Spleen (tissue), 7 donors: Measurements from ENCODE around the gene EFR3B.

Source experiments
- POLR2A ChIP-seq, 3 donors: fragments of 450-650 bp; IDR thresholded peaks; one replicate each; pipeline ENCODE4 v1.5.1; 2017; ENCODE audit warnings: antibody characterized with exemption in 3 of 3, mild to moderate bottlenecking in 1 of 3
- TF ChIP-seq, protein P1 (sequence below), 11 experiments: fragments of 200-600 bp in 7 of 11; fragments of 450-650 bp in 4 of 11; sonication (generic) in 4 of 11; IDR thresholded peaks in 8 of 11; conservative IDR thresholded peaks in 3 of 11; 1 replicate in 7 of 11; 2 replicates in 4 of 11; pipeline versions ENCODE4 v1.4.0 to v1.8.0; 2016 to 2021; ENCODE audit warnings: antibody characterized with exemption in 11 of 11, inconsistent platforms in 4 of 11, mild to moderate bottlenecking in 1 of 11
- donor health status: DM: no; HTN: no; CAD: no; lungs with moderate emphysema.
- donor health status: DM: no; HTN: no; CAD: no.
- donor health status: DM: no; HTN: no; CAD: no.

GRCh38 chr2:25014631-25015030, 27.2 kb upstream of the EFR3B start:
- TF ChIP-seq, protein P1, sequence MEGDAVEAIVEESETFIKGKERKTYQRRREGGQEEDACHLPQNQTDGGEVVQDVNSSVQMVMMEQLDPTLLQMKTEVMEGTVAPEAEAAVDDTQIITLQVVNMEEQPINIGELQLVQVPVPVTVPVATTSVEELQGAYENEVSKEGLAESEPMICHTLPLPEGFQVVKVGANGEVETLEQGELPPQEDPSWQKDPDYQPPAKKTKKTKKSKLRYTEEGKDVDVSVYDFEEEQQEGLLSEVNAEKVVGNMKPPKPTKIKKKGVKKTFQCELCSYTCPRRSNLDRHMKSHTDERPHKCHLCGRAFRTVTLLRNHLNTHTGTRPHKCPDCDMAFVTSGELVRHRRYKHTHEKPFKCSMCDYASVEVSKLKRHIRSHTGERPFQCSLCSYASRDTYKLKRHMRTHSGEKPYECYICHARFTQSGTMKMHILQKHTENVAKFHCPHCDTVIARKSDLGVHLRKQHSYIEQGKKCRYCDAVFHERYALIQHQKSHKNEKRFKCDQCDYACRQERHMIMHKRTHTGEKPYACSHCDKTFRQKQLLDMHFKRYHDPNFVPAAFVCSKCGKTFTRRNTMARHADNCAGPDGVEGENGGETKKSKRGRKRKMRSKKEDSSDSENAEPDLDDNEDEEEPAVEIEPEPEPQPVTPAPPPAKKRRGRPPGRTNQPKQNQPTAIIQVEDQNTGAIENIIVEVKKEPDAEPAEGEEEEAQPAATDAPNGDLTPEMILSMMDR (IDR thresholded peaks at IDR 0.05 in 8 of 11, conservative IDR thresholded peaks at IDR 0.05 in 3 of 11): no peak
- TF ChIP-seq POLR2A (IDR thresholded peaks at IDR 0.05): no peak
